Inflammatory macrophage treated with lipopolysaccharide for 4 hours (primary cell): ENCODE data around the gene CAPNS1.
"Not testable (repeated sequence)": the region's sequence is repeated elsewhere in the genome, so short reads cannot be mapped to it uniquely, and the experiment has no call there.

Experiments used
- DNase-seq: peaks from one replicate; pipeline ENCODE4 v3.0.0-alpha.2; 2020

Gene CAPNS1

GRCh38 chr19:36114721-36115452 is 25.0 kb upstream of the CAPNS1 start, which contains the start of gene POLR2I:
POLR2I (minus strand) TSS chr19:36114875; CDS start chr19:36114856, 19 bp downstream.
- DNase-seq = peak; percentile 100

DNA sequence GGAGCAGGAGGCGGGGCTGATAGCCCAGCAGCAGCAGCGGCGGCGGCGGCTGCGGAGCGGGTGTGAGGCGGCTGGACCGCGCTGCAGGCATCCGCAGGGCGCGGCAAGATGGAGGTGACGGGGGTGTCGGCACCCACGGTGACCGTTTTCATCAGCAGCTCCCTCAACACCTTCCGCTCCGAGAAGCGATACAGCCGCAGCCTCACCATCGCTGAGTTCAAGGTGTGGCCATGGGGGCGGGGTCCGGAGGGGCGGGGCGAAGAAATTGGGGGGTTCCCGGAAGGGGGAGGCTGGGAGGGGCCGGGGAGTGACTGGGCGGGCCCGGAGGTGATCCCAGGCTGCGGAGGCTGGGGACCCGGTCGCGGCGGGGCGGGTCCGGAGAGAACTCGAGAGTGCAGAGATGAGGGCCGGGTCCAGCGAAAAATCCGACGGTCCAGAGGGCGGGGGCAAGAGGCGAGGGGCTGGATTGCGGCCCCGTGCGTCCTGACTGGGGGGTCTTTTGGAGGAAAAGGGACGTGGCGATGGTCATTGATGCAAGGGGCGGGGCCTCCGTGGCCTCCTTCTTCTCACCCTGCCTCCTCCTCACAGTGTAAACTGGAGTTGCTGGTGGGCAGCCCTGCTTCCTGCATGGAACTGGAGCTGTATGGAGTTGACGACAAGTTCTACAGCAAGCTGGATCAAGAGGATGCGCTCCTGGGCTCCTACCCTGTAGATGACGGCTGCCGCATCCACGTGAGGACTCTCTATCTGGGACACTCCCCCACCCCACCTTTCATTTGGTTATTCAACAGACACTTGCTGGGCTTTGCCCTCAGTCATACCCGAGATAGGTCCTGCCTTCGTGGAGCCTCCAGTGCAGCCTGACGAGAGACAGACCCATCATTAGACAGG is 24.2 kb upstream of the CAPNS1 start, which contains the start of gene TBCB:
Gene TBCB (plus strand): TSS at position 16 of the 891 bp plus-strand sequence. CDS start 93 bp downstream, at position 109.
- DNase-seq = peak; percentile 6

DNA sequence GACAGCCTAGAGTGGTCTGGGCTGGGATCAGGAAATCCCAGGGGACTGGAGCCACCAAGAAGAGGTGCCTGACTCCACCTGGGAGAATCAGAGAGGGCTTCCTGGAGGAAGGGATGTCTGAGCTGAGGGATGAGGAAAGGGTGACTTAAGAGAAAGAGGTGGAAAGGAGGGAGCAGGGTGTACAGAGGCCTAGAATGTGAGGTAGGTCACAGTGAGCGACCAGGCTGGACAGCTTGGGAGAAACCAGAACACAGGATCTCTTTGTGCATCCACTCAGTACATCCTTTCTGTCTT is 23.6 kb upstream of the CAPNS1 start:
- DNase-seq = no peak

DNA sequence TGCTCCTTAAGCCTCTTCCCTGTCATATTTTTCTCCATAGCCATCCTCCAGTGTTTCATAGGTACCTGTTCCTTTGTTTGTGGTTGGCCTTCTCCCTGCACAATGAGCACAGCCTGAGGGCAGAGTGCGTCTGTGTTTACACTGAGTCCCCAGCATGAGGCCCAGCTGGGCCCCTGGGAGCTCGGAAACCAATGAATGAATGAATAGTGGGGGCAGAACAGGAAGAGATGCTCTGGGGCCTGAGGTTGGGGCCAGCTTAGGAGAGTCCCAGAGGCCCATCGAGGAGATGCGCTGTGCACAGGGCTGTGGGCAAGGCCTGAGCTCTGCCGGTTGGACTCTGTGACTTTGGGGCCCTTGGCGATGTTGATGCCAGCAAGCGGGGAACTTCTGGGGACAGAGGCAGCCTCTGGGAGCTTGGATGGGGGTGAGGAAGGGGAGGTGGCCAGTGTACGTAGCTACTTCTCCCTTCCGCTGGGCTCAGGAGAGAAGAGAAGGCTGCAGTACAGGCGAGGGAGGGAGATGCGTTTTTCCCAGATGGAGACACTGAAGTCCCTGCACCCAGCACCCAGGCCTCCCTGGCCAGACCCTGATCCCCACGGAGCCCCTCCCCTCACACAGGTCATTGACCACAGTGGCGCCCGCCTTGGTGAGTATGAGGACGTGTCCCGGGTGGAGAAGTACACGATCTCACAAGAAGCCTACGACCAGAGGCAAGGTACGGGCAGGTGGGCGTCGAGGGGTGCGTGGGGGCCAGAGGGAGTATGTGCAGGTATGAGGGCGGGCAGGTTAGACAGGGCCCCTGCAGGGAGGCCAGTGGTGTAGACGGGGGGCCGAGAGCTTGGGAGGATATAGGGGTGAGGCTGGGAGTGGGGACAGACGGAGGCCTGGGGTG is 19.5 kb upstream of the CAPNS1 start:
- DNase-seq = no peak

DNA sequence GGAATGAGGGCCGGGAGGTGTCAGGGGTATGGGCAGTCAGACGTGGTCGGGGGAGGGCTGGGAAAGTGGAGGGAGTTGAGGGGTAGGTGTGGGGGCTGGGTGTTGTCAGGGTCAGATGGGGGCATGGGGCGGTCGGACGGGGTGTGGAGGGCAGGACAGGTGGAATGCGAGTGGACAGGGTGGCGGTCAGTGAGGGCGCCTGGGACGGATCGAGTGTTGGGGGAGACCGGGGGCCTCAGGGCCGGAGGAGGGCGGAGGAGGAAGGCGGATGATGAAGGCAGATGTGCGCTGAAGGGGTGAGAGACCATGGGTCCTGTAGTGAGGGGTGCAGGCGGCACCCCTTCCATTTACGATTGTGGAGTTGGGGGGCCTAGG is 18.9 kb upstream of the CAPNS1 start:
- no peak for DNase-seq

- no peak for DNase-seq
Observed at GRCh38 chr19:36121486-36122124, 18.3 kb upstream of the CAPNS1 start.

DNA sequence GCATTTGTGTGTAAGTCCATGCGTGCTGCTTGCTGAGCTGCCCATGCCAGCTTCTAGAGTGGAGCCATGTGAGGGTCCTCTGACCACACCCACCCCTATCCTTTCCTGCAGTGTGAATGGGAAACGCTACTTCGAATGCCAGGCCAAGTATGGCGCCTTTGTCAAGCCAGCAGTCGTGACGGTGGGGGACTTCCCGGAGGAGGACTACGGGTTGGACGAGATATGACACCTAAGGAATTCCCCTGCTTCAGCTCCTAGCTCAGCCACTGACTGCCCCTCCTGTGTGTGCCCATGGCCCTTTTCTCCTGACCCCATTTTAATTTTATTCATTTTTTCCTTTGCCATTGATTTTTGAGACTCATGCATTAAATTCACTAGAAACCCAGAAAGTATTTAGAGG is 14.3 kb upstream of the CAPNS1 start:
- no peak for DNase-seq

DNA sequence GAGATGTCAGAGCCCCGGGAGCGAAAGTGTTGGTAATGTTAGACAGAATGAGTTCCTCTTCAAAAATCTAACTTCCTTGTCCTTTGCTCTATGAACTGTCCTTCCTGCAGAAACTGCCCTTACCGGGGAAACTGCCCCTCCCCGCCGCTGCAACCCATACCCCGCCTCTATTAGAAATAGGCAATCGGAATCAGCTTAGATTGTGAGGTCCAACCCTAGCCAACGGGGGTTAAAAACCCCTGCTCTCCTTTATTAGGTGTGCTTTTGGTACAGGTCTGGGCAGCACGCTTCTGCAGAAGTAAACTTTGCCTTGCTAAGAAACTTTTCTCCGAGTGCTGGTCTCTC is 11.5 kb upstream of the CAPNS1 start:
- DNase-seq = peak; percentile 65

- peak; percentile 78 for DNase-seq
Observed at GRCh38 chr19:36131221-36131620, 8.6 kb upstream of the CAPNS1 start.

GRCh38 chr19:36134867-36135266 is 5.0 kb upstream of the CAPNS1 start:
- DNase-seq = not testable (repeated sequence)

DNA sequence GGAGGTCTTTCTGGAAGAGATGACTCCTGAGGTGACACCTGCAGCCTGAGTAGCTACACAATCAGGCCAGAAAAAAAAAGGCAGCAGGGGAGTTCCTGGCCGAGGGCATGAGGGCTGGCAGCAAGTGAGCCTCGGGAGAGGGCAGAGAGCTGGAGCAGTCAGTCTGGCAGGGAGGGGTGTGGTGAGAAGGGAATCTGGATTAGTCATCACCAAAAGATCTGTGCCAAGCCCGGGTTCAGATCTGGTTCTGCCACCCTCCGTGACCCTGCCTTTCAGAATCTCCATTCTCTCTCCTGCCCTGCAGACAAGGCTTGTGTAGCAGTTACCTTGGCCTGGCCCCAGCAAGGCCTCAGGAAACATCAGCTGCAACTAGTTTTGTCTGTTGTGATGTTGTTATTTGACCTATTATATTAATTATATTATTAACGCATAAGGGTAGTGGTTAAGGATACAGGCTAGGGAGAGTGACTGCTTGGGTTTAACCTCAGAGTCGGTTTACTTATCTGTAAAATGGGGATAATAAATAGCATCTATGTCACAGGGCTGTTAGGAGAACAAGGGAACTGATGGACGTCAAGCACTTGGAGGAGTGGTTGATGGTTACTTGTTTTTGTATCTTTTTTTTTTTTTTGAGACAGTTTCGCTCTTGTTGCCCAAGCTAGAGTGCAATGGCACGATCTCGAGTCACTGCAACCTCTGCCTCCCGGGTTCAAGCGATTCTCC is 2.7 kb upstream of the CAPNS1 start:
- peak; percentile 17 for DNase-seq

DNA sequence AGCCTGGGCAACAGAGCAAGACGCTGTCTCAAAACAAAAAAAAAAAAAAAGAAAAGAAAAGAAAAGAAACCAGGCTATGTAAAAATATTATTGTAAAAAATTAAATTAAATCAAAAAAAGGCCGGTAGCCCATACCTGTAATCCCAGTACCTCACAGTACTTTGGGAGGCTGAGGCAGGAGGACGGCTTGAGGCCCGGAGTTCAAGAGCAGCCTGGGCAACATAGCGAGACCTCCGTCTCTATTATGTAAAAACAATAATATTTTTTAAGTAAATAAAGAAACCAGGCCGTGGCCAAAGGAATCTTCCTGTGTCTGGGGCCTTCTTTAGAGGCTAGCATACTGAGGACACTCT is 770 bp upstream of the CAPNS1 start:
- DNase-seq = no peak

DNA sequence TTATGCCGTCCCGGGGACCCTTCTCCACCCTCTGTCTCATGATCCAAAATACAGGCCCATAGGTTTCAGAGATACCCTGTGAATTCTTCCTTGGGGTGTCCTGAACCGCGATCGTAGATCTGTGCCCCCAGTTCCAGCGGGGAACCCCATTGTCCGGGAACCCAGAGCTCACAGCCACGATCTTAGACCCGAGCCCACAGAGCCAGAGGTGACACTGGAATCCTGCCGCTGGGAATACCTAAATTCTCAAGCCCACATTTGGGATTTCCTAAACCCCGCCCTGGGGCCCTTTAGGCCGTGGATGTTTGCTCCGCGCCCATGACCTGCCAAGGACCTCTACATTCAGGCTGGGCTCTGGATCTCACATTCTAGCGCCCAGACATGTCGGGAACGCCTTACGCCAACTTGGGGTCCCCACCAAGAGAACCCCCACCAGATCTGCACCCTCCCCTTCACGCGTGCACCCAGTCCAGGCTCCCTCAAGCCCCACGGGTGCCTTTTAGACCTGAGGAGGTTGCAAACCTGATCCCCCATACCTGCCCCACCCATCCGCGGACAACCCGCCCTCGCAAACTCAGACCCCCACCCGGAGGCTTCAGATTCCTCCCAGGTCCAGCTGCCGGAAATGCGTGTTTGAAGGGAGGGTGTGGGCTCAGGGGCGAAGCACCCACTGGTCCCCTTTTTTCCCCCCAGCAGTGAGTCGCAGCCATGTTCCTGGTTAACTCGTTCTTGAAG is 605 bp downstream of the CAPNS1 start:
- DNase-seq = peak; percentile 56

DNA sequence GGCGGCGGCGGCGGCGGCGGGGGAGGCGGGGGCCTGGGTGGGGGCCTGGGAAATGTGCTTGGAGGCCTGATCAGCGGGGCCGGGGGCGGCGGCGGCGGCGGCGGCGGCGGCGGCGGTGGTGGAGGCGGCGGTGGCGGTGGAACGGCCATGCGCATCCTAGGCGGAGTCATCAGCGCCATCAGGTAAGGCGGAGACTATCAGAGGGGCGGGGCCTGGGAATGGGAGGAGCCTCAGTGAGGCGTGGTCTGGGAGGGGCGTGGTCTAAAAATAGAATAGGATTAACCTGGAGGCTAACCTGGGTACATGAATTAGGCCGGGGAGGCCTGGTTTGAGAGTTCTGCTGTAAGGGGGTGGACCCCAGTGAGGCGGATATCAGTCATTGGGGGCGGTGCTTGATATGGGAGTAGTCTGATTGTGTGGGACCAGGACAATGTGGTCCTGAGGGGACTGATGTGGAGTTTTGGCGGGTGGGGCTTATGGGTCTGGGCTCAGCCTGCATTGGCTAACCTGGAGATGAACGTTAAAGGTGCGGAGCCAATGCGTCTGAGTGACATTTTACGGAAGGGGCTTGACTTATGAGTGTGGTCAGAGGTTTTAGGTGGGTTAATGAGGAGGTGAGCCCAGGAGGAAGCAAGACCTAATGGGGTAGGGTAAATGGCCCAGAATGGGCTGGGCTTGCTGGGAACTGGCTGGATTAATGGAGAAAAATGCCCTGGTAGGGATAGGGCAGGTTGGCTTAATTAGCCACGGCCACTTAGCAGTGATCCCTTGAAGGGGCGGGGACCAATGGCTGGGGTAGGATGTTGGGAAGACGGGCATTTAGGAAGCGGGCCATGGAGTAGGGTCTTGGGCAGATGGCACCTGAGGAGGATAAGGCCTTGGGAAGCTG is 1.4 kb downstream of the CAPNS1 start:
- peak; percentile 86 for DNase-seq

- DNase-seq = no peak
Observed at GRCh38 chr19:36142046-36142445, 2.2 kb downstream of the CAPNS1 start.

GRCh38 chr19:36142496-36142895 is 2.6 kb downstream of the CAPNS1 start:
- no peak for DNase-seq

- DNase-seq = no peak
Observed at GRCh38 chr19:36144624-36145023, 4.8 kb downstream of the CAPNS1 start.

GRCh38 chr19:36149673-36150406 is 10.0 kb downstream of the CAPNS1 start:
- DNase-seq = no peak

GRCh38 chr19:36150586-36150985 is 10.7 kb downstream of the CAPNS1 start:
- DNase-seq = no peak
